ENCODE measurements around the gene ARID5B. TPM values are rescaled to one million over a fixed set of nuclear protein-coding genes. Genes with fewer than 3 reads are reported as not detected.

ARID5B gene
- total and polyA plus RNA-seq, 2 experiments from 2014 or later, result 1.3 to 1.6 TPM

DNA sequence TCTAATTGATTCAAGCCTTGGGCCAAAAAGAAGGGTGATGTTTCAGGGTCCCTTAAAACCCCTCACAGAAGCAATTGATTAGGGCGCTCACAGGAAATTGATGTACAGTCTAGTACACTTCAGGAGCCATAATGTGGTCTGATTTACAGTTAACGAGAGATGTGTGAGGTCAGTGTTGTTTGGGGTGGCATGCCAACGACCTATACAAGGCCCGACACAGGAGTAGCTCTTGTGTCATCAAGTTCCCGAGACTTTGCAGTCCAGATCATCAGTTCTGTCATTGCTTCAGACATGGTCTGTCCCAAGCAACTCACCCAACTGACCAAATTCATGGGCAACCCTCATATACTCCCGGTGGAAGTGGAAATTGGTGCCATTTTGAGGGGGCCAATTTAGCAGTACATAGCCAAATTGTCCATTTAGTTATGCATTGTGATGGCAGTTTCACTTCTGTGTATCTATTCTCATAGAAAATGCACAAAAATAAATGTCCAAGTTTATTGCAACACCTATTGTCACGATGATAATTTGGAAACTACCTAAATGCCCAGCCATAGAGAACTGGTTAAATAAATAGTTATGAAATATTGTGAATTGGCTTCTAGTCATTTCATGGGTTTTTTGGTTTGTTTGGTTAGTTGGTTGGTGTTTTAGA, 18.0 kb upstream of the ARID5B start:
- no peaks in the 10 kb centered on the region for H3K27me3 ChIP-seq (ENCODE audit: insufficient read depth)
- no peaks in the 10 kb centered on the region for H3K79me2 ChIP-seq (replicated peaks; ENCODE audit: insufficient read depth)
- DNase-seq (ENCODE audit: low spot score), result no peak
- no peaks in the 10 kb centered on the region for H3K27me3 Mint-ChIP-seq (ENCODE audit: insufficient read depth, low read depth, poor library complexity)
- no peak overlapping the region for H3K4me2 ChIP-seq
- H2AFZ ChIP-seq, result peak overlapping the region; percentile 9; the same call in 1 of the 2 replicates
- H3K9me3 Mint-ChIP-seq, result no peaks in the 10 kb centered on the region
- H3K27ac ChIP-seq (ENCODE audit: low read depth), result no peak overlapping the region
- TF ChIP-seq ZNF331 (CRISPR knock-in tag; IDR thresholded peaks at IDR 0.05; ENCODE audit: low read depth) (no peak), NANOG (IDR thresholded peaks at IDR 0.05; ENCODE audit: borderline replicate concordance) (no peak)
- H3K36me3 ChIP-seq (ENCODE audit: insufficient read depth), result no peaks in the 10 kb centered on the region
- peaks cover 3% of the 10 kb centered on the region; the same call in 1 of the 2 replicates for H3K9me2 ChIP-seq (ENCODE audit: insufficient read depth)
- no peaks in the 10 kb centered on the region for H3K36me3 Mint-ChIP-seq (ENCODE audit: low read depth)
- H3F3A ChIP-seq (replicated peaks; ENCODE audit: low read depth), result no peaks in the 10 kb centered on the region
- no peak overlapping the region for H3K27ac Mint-ChIP-seq
- H3K4me3 ChIP-seq, result no peak overlapping the region
- no peaks in the 10 kb centered on the region for H3K4me1 Mint-ChIP-seq
- no peaks in the 10 kb centered on the region; the same call in 1 of the 2 replicates for H4K20me1 ChIP-seq (replicated peaks; ENCODE audit: insufficient read depth)
- no peak overlapping the region for H3K4me3 Mint-ChIP-seq
- no peaks in the 10 kb centered on the region for H3K4me1 ChIP-seq (ENCODE audit: insufficient read depth)
- ATAC-seq, result no peak

DNA sequence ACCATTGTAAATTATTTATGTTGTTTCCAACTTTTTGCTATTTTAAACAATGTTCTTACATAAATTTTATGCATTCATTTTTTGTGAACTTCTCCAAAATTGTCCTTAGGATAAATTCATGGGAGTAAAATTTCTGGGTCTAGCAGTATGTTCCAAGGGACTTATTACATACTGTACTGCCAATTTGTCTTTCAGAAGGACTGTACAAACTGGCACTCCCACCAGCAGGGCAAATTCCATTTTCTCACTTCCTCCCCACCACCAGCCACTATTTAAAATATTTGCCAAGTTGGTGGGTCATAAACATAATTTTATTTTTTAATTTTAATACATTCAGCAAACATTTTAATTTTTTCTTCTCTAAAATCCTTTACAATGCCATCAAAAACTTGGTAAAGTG, 13.7 kb upstream of the ARID5B start:
- Histone ChIP-seq H3K27ac (ENCODE audit: low read depth) (no peak overlapping the region), H3K9me2 (ENCODE audit: insufficient read depth) (peaks cover 4% of the 10 kb centered on the region; the same call in 1 of the 2 replicates), H2AFZ (no peak overlapping the region), H3K4me2 (no peak overlapping the region), H3F3A (replicated peaks; ENCODE audit: low read depth) (no peaks in the 10 kb centered on the region), H3K79me2 (replicated peaks; ENCODE audit: insufficient read depth) (no peaks in the 10 kb centered on the region), H3K4me3 (no peak overlapping the region), H3K27me3 (ENCODE audit: insufficient read depth) (no peaks in the 10 kb centered on the region), H4K20me1 (replicated peaks; ENCODE audit: insufficient read depth) (no peaks in the 10 kb centered on the region), H3K4me1 (ENCODE audit: insufficient read depth) (no peaks in the 10 kb centered on the region), H3K36me3 (ENCODE audit: insufficient read depth) (no peaks in the 10 kb centered on the region)
- no peak overlapping the region for H3K27ac Mint-ChIP-seq
- no peaks in the 10 kb centered on the region for H3K9me3 Mint-ChIP-seq
- no peaks in the 10 kb centered on the region for H3K27me3 Mint-ChIP-seq (ENCODE audit: insufficient read depth, low read depth, poor library complexity)
- H3K4me3 Mint-ChIP-seq, result no peak overlapping the region
- no peaks in the 10 kb centered on the region for H3K4me1 Mint-ChIP-seq
- DNase-seq (ENCODE audit: low spot score) (no peak), ATAC-seq (no peak)
- TF ChIP-seq ZNF331 (CRISPR knock-in tag; IDR thresholded peaks at IDR 0.05; ENCODE audit: low read depth), result no peak
- no peak for TF ChIP-seq POLR2AphosphoS5 (IDR thresholded peaks at IDR 0.05; ENCODE audit: low read depth)
- no peak for TF ChIP-seq ZNF114 (CRISPR knock-in tag; IDR thresholded peaks at IDR 0.05)
- TF ChIP-seq, protein P1, sequence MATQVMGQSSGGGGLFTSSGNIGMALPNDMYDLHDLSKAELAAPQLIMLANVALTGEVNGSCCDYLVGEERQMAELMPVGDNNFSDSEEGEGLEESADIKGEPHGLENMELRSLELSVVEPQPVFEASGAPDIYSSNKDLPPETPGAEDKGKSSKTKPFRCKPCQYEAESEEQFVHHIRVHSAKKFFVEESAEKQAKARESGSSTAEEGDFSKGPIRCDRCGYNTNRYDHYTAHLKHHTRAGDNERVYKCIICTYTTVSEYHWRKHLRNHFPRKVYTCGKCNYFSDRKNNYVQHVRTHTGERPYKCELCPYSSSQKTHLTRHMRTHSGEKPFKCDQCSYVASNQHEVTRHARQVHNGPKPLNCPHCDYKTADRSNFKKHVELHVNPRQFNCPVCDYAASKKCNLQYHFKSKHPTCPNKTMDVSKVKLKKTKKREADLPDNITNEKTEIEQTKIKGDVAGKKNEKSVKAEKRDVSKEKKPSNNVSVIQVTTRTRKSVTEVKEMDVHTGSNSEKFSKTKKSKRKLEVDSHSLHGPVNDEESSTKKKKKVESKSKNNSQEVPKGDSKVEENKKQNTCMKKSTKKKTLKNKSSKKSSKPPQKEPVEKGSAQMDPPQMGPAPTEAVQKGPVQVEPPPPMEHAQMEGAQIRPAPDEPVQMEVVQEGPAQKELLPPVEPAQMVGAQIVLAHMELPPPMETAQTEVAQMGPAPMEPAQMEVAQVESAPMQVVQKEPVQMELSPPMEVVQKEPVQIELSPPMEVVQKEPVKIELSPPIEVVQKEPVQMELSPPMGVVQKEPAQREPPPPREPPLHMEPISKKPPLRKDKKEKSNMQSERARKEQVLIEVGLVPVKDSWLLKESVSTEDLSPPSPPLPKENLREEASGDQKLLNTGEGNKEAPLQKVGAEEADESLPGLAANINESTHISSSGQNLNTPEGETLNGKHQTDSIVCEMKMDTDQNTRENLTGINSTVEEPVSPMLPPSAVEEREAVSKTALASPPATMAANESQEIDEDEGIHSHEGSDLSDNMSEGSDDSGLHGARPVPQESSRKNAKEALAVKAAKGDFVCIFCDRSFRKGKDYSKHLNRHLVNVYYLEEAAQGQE (IDR thresholded peaks at IDR 0.05; ENCODE audit: unreplicated experiment), result no peak
- TF ChIP-seq, protein P2, sequence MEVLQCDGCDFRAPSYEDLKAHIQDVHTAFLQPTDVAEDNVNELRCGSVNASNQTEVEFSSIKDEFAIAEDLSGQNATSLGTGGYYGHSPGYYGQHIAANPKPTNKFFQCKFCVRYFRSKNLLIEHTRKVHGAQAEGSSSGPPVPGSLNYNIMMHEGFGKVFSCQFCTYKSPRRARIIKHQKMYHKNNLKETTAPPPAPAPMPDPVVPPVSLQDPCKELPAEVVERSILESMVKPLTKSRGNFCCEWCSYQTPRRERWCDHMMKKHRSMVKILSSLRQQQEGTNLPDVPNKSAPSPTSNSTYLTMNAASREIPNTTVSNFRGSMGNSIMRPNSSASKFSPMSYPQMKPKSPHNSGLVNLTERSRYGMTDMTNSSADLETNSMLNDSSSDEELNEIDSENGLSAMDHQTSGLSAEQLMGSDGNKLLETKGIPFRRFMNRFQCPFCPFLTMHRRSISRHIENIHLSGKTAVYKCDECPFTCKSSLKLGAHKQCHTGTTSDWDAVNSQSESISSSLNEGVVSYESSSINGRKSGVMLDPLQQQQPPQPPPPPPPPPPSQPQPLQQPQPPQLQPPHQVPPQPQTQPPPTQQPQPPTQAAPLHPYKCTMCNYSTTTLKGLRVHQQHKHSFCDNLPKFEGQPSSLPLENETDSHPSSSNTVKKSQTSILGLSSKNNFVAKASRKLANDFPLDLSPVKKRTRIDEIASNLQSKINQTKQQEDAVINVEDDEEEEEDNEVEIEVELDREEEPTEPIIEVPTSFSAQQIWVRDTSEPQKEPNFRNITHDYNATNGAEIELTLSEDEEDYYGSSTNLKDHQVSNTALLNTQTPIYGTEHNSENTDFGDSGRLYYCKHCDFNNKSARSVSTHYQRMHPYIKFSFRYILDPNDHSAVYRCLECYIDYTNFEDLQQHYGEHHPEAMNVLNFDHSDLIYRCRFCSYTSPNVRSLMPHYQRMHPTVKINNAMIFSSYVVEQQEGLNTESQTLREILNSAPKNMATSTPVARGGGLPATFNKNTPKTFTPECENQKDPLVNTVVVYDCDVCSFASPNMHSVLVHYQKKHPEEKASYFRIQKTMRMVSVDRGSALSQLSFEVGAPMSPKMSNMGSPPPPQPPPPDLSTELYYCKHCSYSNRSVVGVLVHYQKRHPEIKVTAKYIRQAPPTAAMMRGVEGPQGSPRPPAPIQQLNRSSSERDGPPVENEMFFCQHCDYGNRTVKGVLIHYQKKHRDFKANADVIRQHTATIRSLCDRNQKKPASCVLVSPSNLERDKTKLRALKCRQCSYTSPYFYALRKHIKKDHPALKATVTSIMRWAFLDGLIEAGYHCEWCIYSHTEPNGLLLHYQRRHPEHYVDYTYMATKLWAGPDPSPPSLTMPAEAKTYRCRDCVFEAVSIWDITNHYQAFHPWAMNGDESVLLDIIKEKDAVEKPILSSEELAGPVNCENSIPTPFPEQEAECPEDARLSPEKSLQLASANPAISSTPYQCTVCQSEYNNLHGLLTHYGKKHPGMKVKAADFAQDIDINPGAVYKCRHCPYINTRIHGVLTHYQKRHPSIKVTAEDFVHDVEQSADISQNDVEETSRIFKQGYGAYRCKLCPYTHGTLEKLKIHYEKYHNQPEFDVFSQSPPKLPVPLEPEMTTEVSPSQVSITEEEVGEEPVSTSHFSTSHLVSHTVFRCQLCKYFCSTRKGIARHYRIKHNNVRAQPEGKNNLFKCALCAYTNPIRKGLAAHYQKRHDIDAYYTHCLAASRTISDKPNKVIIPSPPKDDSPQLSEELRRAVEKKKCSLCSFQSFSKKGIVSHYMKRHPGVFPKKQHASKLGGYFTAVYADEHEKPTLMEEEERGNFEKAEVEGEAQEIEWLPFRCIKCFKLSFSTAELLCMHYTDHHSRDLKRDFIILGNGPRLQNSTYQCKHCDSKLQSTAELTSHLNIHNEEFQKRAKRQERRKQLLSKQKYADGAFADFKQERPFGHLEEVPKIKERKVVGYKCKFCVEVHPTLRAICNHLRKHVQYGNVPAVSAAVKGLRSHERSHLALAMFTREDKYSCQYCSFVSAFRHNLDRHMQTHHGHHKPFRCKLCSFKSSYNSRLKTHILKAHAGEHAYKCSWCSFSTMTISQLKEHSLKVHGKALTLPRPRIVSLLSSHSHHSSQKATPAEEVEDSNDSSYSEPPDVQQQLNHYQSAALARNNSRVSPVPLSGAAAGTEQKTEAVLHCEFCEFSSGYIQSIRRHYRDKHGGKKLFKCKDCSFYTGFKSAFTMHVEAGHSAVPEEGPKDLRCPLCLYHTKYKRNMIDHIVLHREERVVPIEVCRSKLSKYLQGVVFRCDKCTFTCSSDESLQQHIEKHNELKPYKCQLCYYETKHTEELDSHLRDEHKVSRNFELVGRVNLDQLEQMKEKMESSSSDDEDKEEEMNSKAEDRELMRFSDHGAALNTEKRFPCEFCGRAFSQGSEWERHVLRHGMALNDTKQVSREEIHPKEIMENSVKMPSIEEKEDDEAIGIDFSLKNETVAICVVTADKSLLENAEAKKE (CRISPR knock-in tag; IDR thresholded peaks at IDR 0.05), result no peak
- TF ChIP-seq CREB1 (CRISPR knock-in tag; IDR thresholded peaks at IDR 0.05; ENCODE audit: low read depth), result no peak
- TF ChIP-seq NANOG (IDR thresholded peaks at IDR 0.05; ENCODE audit: borderline replicate concordance), result no peak
- no peak for TF ChIP-seq JUNB (IDR thresholded peaks at IDR 0.05; ENCODE audit: unreplicated experiment)
- TF ChIP-seq, protein P3, sequence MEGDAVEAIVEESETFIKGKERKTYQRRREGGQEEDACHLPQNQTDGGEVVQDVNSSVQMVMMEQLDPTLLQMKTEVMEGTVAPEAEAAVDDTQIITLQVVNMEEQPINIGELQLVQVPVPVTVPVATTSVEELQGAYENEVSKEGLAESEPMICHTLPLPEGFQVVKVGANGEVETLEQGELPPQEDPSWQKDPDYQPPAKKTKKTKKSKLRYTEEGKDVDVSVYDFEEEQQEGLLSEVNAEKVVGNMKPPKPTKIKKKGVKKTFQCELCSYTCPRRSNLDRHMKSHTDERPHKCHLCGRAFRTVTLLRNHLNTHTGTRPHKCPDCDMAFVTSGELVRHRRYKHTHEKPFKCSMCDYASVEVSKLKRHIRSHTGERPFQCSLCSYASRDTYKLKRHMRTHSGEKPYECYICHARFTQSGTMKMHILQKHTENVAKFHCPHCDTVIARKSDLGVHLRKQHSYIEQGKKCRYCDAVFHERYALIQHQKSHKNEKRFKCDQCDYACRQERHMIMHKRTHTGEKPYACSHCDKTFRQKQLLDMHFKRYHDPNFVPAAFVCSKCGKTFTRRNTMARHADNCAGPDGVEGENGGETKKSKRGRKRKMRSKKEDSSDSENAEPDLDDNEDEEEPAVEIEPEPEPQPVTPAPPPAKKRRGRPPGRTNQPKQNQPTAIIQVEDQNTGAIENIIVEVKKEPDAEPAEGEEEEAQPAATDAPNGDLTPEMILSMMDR (conservative IDR thresholded peaks at IDR 0.05; ENCODE audit: low read depth in 2 of 2), result no peak
- TF ChIP-seq EZH2phosphoT487 (IDR thresholded peaks at IDR 0.05; ENCODE audit: unreplicated experiment), result no peak
- H3K36me3 Mint-ChIP-seq (ENCODE audit: low read depth), result no peaks in the 10 kb centered on the region

All from GM23338 (cell line).